ENCODE measurements around the gene TUFT1.

The TUFT1 gene

GRCh38 chr1:151540021-151540981, at the start of gene TUFT1 (continued):
- TF ChIP-seq ZNF280C (tag by site-specific recombination; IDR thresholded peaks at IDR 0.05) (no peak), ZBTB49 (tag by site-specific recombination; IDR thresholded peaks at IDR 0.05; ENCODE audit: low read depth) (no peak), ZNF148 (tag by site-specific recombination; IDR thresholded peaks at IDR 0.05; ENCODE audit: borderline replicate concordance) (no peak), REST (tag by site-specific recombination; IDR thresholded peaks at IDR 0.05) (peak; percentile 40; the same call in 1 of the 2 replicates), TSHZ1 (tag by site-specific recombination; IDR thresholded peaks at IDR 0.05; ENCODE audit: borderline replicate concordance) (no peak), ZNF530 (tag by site-specific recombination; IDR thresholded peaks at IDR 0.05; ENCODE audit: low read depth) (no peak), OSR2 (tag by site-specific recombination; IDR thresholded peaks at IDR 0.05) (no peak), ZBTB17 (tag by site-specific recombination; IDR thresholded peaks at IDR 0.05) (peak; percentile 93), GFI1B (tag by site-specific recombination; IDR thresholded peaks at IDR 0.05) (no peak), ZNF341 (tag by site-specific recombination; IDR thresholded peaks at IDR 0.05; ENCODE audit: low read depth) (no peak; the same call in 1 of the 2 replicates), ZNF121 (tag by site-specific recombination; IDR thresholded peaks at IDR 0.05) (no peak), ZNF202 (tag by site-specific recombination; IDR thresholded peaks at IDR 0.05; ENCODE audit: borderline replicate concordance) (no peak), PBX3 (CRISPR knock-in tag; IDR thresholded peaks at IDR 0.05) (0 out of 2 replicates have a peak, but pooled peaks have one; percentile 47), KLF7 (tag by site-specific recombination; IDR thresholded peaks at IDR 0.05; ENCODE audit: borderline replicate concordance) (0 out of 2 replicates have a peak, but pooled peaks have one; percentile 16), AEBP2 (tag by site-specific recombination; IDR thresholded peaks at IDR 0.05; ENCODE audit: borderline replicate concordance) (no peak), ZNF274 (IDR thresholded peaks at IDR 0.05; ENCODE audit: low read length) (no peak), ZNF274 (tag by site-specific recombination; IDR thresholded peaks at IDR 0.05; ENCODE audit: borderline replicate concordance) (no peak), ZNF140 (tag by site-specific recombination; IDR thresholded peaks at IDR 0.05) (no peak), ZNF529 (tag by site-specific recombination; IDR thresholded peaks at IDR 0.05; ENCODE audit: insufficient replicate concordance) (no peak), ZNF701 (tag by site-specific recombination; IDR thresholded peaks at IDR 0.05) (no peak)
